AG09319 (cell line): ENCODE measurements around the gene MNS1.
"Not testable (repeated sequence)": the region's sequence is repeated elsewhere in the genome, so short reads cannot be mapped to it uniquely, and the experiment has no call there.

ENCODE experiments used
- DNase-seq: peaks from one replicate; pipeline ENCODE4 v3.0.0-alpha.2; 2010; ENCODE audit warnings: low read depth; ENCODE audit errors: extremely low read depth
- TF ChIP-seq, protein P1 (sequence below): IDR thresholded peaks from 2 replicates; pipeline ENCODE4 v1.5.1; 2011; ENCODE audit warnings: low read depth, mild to moderate bottlenecking, inconsistent platforms, low read length, moderate library complexity

Gene MNS1

DNA sequence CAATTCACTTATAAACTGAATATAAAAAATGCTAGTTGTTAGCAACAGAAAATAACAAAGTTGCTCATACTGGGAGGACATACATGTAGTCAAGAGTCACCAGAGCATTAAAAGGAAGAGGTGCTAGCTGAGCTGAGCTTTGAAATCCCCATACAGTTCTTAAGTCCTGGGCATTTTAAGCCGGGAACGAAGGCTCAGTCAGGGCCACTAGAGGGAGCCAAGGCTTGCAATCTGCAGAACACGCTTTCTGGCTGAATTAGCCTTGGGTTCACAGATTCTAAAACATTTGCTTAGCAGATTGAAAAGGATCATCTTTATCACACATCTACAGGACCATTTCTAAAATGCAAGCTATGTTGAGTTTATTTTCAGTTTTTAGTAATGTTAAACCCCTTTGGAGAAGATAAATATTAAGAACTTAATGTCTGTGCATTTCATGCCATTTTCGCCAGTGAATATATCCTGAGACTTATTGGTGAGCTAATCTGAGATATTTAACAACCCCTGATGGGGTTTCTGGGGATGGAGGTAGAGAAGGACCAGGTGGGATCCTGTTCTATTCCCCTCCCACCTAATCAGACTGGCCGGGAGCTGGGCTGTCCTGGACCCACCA lies 26.3 kb upstream of the MNS1 start:
- DNase-seq = peak; percentile 54
- TF ChIP-seq, protein P1, sequence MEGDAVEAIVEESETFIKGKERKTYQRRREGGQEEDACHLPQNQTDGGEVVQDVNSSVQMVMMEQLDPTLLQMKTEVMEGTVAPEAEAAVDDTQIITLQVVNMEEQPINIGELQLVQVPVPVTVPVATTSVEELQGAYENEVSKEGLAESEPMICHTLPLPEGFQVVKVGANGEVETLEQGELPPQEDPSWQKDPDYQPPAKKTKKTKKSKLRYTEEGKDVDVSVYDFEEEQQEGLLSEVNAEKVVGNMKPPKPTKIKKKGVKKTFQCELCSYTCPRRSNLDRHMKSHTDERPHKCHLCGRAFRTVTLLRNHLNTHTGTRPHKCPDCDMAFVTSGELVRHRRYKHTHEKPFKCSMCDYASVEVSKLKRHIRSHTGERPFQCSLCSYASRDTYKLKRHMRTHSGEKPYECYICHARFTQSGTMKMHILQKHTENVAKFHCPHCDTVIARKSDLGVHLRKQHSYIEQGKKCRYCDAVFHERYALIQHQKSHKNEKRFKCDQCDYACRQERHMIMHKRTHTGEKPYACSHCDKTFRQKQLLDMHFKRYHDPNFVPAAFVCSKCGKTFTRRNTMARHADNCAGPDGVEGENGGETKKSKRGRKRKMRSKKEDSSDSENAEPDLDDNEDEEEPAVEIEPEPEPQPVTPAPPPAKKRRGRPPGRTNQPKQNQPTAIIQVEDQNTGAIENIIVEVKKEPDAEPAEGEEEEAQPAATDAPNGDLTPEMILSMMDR = peak; percentile 99

DNA sequence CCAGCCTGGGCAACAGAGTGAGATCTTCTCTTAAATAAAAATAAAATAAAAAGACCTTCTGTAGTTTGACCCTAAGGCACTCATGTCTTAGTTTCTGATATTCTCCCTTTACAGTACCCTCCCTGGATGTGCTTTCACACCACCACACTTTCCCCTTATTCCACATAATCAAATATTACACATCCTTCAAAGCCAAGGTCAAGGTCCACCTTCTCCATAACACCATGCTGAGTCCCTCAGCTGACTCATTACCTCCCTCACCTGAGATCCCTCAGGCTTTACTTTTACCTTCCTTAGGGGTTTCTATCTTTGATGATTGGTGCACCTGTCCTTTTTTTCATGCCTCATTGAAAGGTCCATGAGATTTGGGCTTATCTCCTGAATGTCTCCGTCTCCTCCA lies 25.5 kb upstream of the MNS1 start:
- no peak for DNase-seq
- TF ChIP-seq, protein P1 = no peak

DNA sequence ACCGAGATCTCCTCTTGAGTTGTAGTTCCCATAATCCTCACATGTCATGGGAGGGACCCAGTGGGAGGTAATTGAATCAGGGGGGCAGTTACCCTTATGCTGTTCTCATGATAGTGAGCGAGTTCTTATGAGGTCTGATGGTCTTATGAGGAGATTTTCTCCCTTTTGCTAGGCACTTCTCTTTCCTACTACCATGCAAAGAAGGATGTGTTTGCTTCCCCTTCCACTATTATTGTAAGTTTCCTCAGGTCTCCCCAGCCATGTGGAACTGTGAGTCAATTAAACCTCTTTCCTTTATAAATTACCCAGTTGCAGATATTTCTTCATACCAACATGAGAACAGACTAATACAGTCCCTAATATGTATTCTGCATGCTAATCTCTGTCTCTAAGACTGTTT lies 21.3 kb upstream of the MNS1 start:
- DNase-seq = not testable (repeated sequence)

DNA sequence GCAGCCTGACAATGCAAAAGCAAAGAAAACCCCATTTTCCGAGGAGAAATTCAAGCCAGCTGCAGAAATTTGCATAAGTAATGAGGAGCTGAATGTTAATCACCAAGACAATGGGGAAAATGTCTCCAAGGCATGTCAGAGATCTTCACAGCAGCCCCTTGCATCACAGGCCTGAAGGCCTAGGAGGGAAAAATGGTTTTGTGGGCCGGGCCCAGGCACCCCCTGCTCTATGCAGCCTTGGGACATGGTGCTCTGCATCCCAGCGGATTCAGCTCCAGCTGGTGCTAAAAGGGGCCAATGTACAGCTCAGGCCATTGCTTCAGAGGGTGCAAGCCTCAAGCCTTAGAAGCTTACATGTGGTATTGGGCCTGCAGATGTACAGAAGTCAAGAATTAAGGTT lies 20.5 kb upstream of the MNS1 start:
- DNase-seq = not testable (repeated sequence)

DNA sequence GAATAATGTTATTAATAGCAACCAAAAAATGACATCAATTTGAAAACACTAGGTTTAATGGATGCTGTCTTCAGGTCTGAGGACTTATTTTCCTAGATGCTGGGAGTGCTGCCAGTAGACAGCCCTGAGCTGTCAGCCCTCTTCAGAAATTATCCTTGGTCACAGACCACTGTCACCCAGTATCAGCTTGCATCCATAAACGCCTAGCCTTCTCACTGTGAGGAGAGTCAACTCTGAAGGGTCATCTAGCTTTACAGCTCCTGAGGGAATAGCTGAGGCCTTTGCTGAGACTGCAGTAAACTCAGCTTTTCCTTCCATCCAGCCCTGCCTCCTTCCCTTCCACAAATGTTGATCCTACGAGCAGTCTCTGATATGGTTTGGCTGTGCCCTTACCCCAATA lies 19.4 kb upstream of the MNS1 start:
- no peak for DNase-seq
- TF ChIP-seq, protein P1 = no peak

DNA sequence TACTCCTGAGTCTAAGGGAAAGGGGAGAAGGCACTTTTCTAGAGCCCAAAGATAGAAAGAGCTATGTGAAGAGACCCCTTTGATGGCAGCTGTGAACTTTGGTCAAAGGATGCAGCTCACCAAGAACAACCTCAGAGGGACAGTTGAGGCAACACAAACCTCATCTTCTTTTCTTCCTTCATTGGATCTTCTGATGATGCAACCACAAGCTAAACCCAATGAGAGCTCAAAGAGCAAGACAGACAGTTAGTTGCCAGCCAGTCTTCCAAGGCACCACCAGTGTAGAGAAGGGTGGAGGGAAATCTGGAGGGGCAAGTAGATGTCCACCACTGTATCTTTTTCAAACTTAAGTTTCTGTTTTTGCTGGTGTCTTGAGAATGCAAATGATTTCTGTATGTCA lies 10.4 kb upstream of the MNS1 start:
- TF ChIP-seq, protein P1 = no peak

DNA sequence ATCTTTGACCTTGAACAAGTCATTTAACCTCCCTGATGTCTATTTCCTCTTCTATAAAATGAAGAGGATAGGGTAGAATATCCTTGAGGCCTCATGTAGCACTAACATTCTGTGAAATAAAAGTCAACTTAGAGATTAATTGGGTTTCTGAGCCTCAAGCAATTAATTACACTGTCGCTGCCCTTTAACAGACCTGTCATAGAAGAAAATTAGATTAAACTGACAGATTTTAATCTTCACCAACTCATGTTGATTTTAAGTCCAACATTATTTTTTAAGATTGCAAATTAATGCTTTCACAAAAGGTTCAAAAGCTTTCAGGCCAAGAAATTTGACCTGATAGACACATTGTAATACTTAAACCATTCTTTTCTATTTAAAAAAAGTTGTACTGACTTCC lies 8.1 kb upstream of the MNS1 start:
- TF ChIP-seq, protein P1 = no peak
- no peak for DNase-seq

More for the DNA sequence above, 10.4 kb upstream of the MNS1 start:
- DNase-seq = no peak

DNA sequence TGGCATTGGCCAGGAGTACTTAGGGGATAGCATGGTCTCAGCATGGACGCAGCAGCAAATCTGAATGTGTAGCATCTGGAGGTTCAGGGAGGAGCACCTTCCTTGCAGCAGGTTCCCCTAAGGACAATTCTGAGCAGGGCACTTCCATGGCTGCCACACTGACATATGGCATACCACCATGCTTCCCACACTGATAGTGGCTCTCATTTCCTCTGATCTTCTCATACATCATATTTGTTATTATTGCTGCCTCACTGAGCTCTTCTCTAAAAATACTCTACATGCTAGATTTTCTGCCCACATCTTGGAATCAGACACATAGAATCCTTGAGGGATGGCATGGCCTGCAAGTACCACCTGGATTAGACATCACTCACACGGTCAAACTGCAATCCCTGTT lies 7.3 kb upstream of the MNS1 start:
- DNase-seq = no peak
- TF ChIP-seq, protein P1 = no peak
